OCI-LY7 (cell line): Measurements from ENCODE around the gene NACC1.

Experiments
- CTCF ChIP-seq: fragments of 200-600 bp; sonication (generic); conservative IDR thresholded peaks from 2 replicates; pipeline ENCODE4 v1.5.1; 2014; ENCODE audit warnings: mild to moderate bottlenecking, antibody characterized with exemption, low read length, moderate library complexity, mixed read lengths
- EZH2phosphoT487 ChIP-seq: fragments of 200-600 bp; sonication (generic); IDR thresholded peaks from 2 replicates; pipeline ENCODE4 v1.6.1; 2018; ENCODE audit warnings: low read depth, borderline replicate concordance, mild to moderate bottlenecking, mixed run types, antibody characterized with exemption, low read length, moderate library complexity, mixed read lengths

GRCh38 chr19:13102666-13103580, 15.1 kb upstream of the NACC1 start, which contains the start of gene LYL1:
- TF ChIP-seq EZH2phosphoT487 (no peak), CTCF (no peak)
